Neutrophil (primary cell): ENCODE results near the gene CEP57L1.

ENCODE experiments used
- H3K27ac ChIP-seq: fragments of 200-600 bp; sonication (generic); 2 replicates; pipeline ENCODE4 v1.5.1; 2016; ENCODE audit warnings: mild to moderate bottlenecking, moderate library complexity
- H3K27me3 ChIP-seq: fragments of 200-600 bp; sonication (generic); 2 replicates; pipeline ENCODE4 v1.6.0; 2016; ENCODE audit warnings: mild to moderate bottlenecking
- H3K36me3 ChIP-seq: fragments of 200-600 bp; sonication (generic); 2 replicates; pipeline ENCODE4 v1.5.1; 2017
- H3K4me1 ChIP-seq, 2 experiments: fragments of 200-600 bp in 1 of 2; sonication (generic) in 1 of 2; 1 replicate in 1 of 2; 2 replicates in 1 of 2; pipeline versions ENCODE4 v1.5.1 to v1.6.1; 2013 to 2016; ENCODE audit warnings: low read depth in 1 of 2, low read length in 1 of 2, mild to moderate bottlenecking in 1 of 2, moderate library complexity in 1 of 2; ENCODE audit not compliant: control insufficient read depth in 1 of 2, insufficient read depth in 1 of 2
- H3K4me3 ChIP-seq, 2 experiments: fragments of 200-600 bp in 1 of 2; sonication (generic) in 1 of 2; 1 replicate in 1 of 2; 2 replicates in 1 of 2; pipeline ENCODE4 v1.5.1; 2013 to 2016; ENCODE audit warnings: low read depth in 1 of 2, low read length in 1 of 2, mild to moderate bottlenecking in 1 of 2, moderate library complexity in 1 of 2
- H3K9me3 ChIP-seq: fragments of 200-600 bp; sonication (generic); 2 replicates; pipeline ENCODE4 v1.5.1; 2016
- TF ChIP-seq, protein P1 (sequence below): fragments of 200-600 bp; sonication (generic); IDR thresholded peaks from 2 replicates; pipeline ENCODE4 v1.5.1; 2016; ENCODE audit warnings: antibody characterized with exemption

Gene CEP57L1

DNA sequence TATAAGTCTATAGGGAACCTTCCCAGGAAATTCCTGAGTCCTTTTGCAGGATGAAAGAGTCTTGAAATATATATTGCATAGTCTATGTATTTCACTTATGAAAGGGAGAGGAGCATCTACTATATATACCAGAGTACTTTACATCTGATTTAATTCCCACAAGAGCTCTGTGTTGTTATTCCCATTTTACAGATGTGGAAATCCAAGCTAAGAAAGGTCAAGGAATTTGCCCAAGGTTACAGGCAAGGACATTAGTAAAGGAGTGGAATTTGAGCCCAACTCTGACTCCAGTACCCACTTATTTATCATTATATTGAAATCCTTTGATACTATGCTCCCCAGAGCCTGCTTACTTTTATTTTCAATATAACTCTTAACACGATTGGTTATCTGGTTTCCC, 3.2 kb upstream of the CEP57L1 start:
- Histone ChIP-seq H3K27me3 (no peaks in the 10 kb centered on the region), H3K27ac (no peak overlapping the region), H3K4me1 (peaks cover 32 to 36% of the 10 kb centered on the region in 2 experiments), H3K36me3 (no peaks in the 10 kb centered on the region), H3K4me3 (no peak overlapping the region), H3K9me3 (no peaks in the 10 kb centered on the region)
- TF ChIP-seq, protein P1, sequence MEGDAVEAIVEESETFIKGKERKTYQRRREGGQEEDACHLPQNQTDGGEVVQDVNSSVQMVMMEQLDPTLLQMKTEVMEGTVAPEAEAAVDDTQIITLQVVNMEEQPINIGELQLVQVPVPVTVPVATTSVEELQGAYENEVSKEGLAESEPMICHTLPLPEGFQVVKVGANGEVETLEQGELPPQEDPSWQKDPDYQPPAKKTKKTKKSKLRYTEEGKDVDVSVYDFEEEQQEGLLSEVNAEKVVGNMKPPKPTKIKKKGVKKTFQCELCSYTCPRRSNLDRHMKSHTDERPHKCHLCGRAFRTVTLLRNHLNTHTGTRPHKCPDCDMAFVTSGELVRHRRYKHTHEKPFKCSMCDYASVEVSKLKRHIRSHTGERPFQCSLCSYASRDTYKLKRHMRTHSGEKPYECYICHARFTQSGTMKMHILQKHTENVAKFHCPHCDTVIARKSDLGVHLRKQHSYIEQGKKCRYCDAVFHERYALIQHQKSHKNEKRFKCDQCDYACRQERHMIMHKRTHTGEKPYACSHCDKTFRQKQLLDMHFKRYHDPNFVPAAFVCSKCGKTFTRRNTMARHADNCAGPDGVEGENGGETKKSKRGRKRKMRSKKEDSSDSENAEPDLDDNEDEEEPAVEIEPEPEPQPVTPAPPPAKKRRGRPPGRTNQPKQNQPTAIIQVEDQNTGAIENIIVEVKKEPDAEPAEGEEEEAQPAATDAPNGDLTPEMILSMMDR: no peak

DNA sequence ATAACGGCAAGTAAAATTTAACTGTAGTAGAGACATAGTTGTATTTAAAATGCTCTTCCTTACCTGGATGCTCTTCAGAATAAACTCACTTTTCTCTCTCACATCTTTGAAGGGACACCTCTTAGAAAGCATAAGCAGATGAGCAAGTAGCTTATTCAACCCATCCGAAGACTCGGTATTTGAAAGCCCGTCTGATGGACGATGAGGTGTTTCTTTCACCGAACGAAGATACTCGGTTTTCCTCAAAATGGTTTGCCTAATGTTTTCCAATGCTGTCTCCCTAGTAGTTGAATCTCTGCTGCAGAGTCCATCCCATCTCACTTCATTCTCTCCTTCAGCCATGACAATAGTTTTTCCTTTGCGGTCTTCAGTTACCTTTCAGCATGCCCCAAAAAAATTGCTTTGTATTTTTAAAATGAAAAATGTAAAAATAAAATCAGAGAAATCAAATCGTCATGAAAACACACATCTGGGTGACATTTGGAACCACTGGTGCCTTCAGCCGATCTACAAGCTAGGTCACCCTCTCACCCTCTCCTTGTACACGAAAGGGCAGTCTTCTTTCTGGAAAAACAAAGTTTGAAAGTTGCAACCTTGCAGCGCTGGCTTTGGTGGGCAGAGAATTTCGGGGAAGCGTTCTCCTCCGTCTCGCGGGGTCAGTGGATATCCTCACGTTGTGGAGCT, 1.4 kb upstream of the CEP57L1 start:
- TF ChIP-seq, protein P1: no peak
- Histone ChIP-seq H3K9me3 (no peaks in the 10 kb centered on the region), H3K4me1 (peaks cover 32 to 36% of the 10 kb centered on the region in 2 experiments), H3K36me3 (no peaks in the 10 kb centered on the region), H3K27me3 (no peaks in the 10 kb centered on the region), H3K27ac (peak overlapping the region; percentile 86), H3K4me3 (peak overlapping the region; percentile 96 to 97)

DNA sequence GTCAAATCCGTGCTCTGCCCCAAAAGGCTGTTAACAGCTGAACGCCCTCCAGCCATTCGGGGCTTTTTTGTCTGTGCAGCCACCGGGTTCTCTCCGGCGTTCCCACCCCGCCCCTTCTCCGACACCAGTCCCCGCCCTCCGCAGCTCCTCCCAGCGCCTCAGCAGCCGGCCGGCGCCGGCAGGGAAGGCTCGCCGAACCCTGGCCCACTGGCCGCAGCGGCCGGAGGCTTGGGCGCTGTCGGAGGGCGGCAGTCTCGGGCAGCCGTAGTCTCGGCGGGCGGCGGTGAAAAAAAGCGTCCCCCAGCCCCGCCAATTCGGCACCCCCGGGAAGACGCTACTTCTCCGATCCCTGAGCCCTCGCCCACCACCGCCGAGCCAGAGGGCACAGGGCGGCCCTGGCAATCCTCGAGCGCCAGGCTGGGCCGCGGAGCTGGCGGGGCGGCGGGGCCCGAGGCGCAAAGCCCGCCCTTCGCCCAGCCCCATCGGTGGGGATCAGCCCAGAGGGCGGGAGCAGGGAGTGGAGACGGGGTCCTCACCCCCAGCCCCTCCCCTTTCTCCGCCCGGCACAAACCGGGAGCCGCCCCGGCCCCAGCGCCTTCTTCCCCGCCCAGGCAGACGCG, 781 bp upstream of the CEP57L1 start, which contains the start of gene SESN1:
TSS of gene SESN1 (minus strand) at position 431 of the 620 bp plus-strand sequence. CDS start 773 bp downstream, outside the sequence.
- Histone ChIP-seq H3K9me3 (no peaks in the 10 kb centered on the region), H3K4me1 (peaks cover 32 to 36% of the 10 kb centered on the region in 2 experiments), H3K27me3 (no peaks in the 10 kb centered on the region), H3K36me3 (no peaks in the 10 kb centered on the region), H3K27ac (peak within 1 kb of the TSS; percentile 86), H3K4me3 (peak within 1 kb of the TSS; percentile 96 to 97)
- TF ChIP-seq, protein P1: peak; percentile 31

DNA sequence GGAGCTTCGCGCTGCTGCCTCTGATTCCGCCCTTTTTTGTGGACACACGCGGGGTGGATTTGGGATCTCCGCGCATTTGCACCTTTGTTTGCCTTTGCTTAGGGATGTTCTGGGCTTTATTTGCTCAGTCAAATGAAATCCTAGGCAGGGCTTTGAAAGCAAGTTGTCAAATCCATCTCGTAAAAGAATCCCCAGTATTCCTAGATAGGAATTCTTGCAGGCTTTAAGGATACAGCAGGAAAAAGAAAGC, 453 bp downstream of the CEP57L1 start:
- peak overlapping the region; percentile 96 to 97 for H3K4me3 ChIP-seq
- no peaks in the 10 kb centered on the region for H3K9me3 ChIP-seq
- H3K4me1 ChIP-seq: peaks cover 32 to 36% of the 10 kb centered on the region in 2 experiments
- no peaks in the 10 kb centered on the region for H3K27me3 ChIP-seq
- TF ChIP-seq, protein P1: no peak
- H3K27ac ChIP-seq: peak overlapping the region; percentile 86
- H3K36me3 ChIP-seq: no peaks in the 10 kb centered on the region

DNA sequence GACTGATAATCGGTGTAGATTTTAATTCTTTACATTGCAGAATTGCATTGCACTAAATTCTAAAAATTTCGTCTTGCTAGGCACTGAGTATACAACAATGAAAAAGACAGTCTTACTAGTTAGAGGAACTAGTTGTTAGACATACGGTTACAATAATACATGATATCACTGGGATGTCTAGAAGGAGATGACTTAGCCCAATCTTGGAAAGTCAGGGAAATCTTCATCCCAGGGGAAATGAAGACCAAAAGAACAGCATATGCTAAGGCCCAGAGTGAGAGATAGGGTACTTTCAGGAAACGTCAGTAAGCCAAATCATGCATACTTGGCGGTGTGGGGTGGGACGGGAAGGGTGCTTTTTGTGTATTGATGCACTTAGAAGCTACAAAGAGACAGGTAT, 901 bp downstream of the CEP57L1 start:
- H3K4me1 ChIP-seq: peaks cover 32 to 36% of the 10 kb centered on the region in 2 experiments
- H3K27me3 ChIP-seq: no peaks in the 10 kb centered on the region
- H3K27ac ChIP-seq: no peak overlapping the region
- TF ChIP-seq, protein P1: no peak
- peak overlapping the region; percentile 96 to 97 for H3K4me3 ChIP-seq
- H3K9me3 ChIP-seq: no peaks in the 10 kb centered on the region
- H3K36me3 ChIP-seq: no peaks in the 10 kb centered on the region
